ENCODE results near the gene CCHCR1.
"Not testable (repeated sequence)": the region's sequence is repeated elsewhere in the genome, so short reads cannot be mapped to it uniquely, and the experiment has no call there.

Gene CCHCR1, protein sequence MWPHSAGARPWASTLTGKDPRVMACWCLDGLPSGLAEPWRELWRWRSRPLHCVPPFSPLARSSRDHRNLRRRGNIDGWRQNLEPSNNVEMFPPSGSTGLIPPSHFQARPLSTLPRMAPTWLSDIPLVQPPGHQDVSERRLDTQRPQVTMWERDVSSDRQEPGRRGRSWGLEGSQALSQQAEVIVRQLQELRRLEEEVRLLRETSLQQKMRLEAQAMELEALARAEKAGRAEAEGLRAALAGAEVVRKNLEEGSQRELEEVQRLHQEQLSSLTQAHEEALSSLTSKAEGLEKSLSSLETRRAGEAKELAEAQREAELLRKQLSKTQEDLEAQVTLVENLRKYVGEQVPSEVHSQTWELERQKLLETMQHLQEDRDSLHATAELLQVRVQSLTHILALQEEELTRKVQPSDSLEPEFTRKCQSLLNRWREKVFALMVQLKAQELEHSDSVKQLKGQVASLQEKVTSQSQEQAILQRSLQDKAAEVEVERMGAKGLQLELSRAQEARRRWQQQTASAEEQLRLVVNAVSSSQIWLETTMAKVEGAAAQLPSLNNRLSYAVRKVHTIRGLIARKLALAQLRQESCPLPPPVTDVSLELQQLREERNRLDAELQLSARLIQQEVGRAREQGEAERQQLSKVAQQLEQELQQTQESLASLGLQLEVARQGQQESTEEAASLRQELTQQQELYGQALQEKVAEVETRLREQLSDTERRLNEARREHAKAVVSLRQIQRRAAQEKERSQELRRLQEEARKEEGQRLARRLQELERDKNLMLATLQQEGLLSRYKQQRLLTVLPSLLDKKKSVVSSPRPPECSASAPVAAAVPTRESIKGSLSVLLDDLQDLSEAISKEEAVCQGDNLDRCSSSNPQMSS

DNA sequence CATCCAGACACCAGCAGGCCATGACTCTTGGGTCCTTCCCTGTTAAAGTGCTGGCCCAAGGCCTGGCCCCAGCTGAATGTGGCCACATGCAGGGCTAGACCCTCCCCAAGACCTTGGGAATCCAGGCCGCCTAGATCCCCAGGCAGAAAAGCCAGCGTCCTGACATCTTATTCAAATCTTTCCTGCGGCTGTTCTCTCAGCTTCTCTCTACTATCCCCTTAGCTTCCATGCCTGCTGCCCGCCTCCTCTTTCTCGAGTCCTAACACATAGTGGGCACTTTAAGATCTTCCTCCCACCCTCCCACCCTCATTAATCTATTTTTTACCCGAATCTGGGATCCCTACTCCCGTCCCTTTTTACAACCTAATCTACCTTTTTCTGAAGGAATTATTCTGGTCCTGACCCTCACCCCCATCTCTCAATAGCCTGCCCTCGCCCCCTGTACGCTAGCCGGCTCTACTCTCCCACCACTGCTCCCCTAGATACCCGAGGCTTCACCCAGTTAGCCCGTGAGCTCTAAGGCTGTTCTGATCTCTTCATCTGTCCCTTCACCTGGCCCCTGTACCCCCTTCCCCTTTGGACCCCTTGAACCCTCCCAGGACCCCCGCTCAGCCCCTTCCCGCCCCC is at the start of gene CCHCR1:
Gene CCHCR1 (minus strand): TSS at position 290 of the 627 bp plus-strand sequence. CDS start 202 bp downstream, at position 88.
- DNase-seq, result no peak

DNA sequence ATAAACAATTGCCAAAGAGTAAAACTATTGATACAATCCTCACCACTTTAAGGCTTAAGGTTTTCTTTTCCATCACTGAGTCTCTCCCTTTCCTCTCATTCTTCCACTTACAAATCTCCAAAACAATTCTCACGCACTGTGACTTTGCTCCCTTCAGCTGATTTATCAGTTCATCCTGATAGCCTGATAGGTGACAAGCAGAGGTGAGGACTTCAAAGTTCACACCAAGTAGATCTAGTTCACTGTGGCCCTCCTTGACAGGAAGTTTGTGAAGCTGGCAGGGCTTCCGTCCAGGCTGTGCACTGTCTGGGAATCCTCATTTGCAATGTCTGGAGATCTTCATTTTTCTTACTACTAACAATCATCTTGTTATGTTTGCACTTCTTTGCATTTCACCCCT is 48.0 kb upstream of the CCHCR1 start:
- DNase-seq, result no peak

DNA sequence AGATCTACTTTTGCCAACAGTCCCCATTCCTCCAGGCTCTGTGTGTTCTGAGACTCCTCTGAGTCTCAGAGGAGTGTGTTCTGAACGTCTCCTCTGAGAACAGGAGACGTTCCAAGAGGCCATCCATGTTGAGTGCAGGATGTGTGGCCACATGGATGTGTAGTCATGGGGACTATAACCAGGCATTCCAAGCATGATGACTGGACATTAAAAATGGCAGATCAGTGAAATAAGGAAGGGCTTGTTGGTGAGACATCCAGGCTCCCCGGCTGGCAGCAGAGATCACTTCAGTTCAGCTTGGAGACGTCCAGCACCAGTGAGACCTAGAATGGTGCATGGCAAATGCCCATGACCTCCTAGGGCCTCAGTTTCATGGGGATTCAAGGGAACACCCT is 47.1 kb upstream of the CCHCR1 start:
- no peak for DNase-seq

DNA sequence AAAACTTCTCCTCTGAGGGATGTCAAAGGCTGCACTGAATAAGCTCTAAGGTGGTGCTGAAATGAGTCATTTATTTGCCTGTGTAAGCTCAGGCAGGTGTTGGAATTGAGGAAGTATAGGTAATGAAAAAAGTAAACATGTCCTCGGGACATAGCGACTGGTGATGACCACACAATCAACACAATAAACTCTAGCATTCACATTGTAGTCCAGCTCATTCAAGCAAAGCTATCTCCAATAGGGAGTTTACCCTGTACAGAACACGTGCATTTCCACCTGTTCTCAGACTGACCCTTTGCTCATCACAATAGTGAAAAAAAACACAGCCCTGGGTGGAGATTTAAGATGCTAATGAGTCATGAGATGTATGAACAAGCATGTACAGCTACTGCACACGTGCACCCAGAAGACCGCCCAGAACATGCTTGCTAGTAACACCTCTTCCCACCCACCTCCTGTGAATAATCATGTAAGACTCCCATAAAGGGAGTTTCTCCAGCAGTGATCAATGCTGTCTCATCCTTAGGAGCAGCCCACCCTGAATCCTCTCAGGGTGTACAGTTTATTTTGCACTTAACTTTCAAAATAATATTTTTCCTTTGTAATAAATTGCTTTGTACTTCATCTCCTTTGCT is 45.9 kb upstream of the CCHCR1 start:
- DNase-seq, result peak; percentile 64

DNA sequence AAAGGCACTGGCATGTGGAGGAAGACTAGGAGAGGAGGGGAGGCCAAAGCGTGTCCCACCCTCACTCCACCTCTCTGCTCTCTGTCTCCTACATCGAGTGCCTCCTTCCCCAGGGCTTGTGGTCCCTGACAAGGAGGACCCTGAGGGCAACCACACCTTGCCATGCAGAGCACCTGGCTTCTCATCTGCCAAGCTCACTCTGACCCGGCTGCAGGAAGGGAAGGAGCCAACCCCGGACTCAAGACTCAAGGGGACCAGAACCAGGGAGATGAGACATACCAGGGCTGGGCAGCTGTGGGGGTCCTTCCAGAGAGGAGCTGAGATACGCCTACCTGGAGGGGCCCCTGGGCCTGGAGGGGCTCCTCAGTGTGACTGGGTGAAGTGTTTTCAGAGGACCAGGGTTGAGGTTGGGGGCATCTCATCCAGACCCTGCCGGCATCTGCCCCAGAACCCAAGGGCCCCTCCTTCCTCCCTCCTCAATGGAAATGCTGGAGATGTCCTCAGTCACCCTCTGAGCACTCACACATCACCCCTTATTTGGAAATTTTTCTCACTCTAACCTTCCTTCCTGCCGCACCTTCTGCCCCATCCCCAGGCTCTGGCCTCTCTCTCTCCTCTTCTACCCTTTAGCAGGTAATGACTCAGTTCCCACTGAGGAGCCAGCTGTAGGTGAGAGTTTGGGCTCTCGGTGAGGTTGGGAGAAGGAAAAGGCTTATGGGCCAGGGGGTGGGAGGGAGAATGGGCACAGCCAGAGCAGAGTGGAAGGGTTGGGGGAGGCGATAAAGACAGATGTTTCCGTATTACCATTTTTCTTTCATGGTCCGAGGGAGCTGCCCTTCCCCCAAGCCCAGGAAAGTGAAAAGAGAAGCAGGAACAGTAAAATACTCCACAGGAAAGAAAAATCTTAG is 44.9 kb upstream of the CCHCR1 start:
- no peak for DNase-seq

DNA sequence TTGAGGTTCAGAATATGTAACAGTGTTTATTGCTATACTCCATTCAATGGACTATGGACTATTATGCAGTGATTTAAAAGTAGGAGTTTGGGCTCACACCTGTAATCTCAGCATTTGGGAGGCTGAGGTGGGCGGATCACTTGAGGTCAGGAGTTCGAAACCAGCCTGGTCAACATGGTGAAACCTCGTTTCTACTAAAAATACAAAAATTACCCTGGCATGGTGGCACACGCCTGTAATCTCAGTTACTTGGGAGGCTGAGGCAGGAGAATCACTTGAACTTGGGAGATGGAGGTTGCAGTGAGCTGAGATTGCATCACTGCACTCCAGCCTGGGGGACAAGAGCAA is 41.5 kb upstream of the CCHCR1 start:
- DNase-seq, result not testable (repeated sequence)

DNA sequence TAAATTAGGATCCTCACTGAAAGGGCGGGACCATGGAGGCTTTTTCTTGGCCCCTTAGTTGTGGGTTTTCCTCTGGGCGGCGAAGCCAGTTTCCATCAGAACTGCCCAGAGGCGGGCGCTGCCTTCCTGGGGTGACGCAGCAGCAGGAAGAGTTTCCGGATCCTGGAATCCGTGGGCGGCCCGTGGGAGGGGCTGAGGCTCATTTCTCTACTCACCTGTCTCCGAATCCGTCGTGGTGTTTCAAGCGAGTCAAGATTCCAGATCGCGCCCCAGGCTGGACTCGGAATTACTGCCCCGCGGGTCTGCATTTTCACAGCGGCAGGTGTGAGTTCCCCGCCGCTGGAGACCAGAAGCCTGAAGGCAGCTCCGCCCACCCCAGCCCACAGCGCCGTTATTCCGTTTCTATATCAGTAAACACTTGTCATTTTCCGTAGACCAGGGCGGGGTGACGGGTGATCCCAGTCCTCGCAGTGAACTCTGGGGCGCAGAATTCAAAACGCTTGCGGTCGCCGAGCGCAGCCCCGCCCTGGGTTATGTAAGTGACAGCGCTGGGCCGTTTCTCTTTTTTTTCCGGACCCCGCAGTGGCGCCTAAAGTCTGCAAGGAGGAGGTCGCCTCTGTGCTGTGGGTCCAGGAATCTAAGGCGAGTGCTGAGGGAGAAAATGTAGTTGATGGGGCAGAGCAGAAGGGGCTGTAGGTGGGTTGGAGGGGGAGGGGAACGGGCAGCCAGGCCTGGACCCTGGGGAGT is 40.1 kb upstream of the CCHCR1 start:
- peak; percentile 92 for DNase-seq

DNA sequence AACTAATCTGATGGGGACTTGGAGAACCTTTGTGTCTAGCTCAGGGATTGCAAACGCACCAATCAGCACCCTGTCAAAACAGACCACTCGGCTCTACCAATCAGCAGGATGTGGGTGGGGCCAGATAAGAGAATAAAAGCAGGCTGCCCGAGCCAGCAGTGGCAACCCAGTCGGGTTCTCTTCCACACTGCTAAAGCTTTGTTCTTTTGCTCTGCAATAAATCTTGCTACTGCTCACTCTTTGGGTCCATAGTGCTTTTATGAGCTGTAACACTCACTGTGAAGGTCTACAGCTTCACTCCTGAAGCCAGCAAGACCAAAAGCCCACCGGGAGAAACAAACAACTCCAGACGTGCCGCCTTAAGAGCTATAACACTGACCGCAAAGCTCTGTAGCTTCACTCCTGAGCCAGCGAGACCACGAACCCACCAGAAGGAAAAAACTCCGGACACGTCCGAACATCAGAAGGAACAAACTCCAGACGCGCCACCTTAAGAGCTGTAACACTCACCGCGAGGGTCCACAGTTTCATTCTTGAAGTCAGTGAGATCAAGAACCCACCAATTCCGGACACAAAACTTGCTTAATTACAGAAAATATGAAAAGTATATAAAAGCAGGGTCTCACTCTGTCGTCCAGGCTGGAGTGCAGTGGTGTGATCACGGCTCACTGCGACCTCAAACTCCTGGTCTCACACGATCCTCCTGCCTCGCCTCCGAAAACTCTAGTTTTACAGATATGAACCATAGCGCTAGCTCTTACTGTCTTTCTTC is 38.8 kb upstream of the CCHCR1 start:
- not testable (repeated sequence) for DNase-seq

DNA sequence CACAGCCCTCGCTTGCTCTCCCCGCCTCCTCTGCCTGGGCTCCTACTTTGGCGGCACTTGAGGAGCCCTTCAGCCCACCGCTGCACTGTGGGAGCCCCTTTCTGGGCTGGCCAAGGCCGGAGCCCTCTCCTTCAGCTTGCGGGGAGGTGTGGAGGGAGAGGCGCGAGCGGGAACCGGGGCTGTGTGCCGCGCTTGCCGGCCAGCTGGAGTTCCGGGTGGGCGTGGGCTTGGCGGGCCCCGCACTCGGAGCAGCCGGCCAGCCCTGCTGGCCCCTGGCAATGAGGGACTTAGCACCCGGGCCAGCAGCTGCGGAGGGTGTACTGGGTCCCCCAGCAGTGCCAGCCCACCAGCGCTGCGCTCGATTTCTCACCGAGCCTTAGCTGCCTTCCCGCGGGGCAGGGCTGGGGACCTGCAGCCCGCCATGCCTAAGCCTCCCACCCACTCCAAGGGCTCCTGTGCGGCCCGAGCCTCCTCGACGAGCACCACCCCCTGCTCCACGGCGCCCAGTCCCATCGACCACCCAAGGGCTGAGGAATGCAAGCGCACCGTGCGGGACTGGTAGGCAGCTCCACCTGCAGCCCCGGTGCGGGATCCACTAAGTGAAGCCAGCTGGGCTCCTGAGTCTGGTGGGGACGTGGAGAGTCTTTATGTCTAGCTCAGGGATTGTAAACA is 37.8 kb upstream of the CCHCR1 start:
- DNase-seq, result not testable (repeated sequence)

DNA sequence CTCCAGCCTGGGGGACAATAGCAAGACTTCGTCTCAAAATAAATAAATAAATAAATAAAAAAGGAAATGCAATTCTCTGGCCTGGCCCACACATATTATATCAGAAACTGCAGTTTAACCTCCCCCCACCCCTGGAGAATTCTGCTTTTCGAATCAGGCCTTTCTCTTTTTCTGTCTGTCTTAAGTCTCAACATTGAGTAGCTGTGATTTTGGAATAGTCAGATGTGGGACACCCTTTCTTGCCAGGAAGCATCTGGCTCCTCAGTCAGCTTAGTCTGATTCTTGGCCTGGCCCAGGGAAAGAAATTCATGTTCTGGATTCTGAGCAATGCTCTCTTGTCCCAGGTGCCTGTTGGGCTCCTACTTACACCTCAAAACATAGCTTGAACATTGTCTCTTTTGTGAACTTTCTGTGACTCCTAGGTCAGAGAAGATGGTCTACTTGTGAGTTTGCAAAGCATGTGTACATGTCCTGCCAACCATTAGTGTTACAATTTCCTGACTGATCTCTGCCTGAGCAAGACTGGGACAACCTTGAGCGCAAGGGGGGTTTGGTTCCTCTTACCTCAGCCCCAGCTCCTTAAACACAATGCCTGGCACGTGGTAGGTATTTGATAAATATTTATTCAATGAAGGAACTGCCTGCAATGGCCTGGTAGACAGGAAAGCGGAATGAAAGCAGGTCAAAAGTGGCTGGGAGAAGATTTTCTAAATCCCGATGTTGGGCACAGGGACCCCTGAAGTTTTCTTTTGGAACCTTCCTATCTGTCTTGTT is 36.6 kb upstream of the CCHCR1 start:
- peak; percentile 18 for DNase-seq

DNA sequence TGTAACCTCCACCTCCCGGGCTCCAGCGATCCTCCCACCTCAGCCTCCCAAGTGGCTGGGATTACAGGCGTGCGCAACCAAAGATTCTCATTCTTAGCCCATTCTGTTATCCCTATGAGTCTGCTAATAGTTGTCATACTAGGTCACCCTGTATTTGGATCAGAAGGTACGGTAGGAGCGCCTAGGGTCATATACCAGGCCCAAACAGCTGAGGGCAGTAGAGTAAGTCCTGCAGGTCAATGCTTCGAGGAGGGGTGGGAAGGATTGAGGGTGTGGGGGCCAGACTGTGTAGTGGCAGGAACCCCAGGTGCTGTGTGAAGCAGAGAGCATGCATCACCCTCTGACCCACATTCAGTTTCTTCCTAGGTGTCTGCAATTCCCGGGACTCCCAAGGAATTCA is 35.6 kb upstream of the CCHCR1 start:
- DNase-seq, result no peak

DNA sequence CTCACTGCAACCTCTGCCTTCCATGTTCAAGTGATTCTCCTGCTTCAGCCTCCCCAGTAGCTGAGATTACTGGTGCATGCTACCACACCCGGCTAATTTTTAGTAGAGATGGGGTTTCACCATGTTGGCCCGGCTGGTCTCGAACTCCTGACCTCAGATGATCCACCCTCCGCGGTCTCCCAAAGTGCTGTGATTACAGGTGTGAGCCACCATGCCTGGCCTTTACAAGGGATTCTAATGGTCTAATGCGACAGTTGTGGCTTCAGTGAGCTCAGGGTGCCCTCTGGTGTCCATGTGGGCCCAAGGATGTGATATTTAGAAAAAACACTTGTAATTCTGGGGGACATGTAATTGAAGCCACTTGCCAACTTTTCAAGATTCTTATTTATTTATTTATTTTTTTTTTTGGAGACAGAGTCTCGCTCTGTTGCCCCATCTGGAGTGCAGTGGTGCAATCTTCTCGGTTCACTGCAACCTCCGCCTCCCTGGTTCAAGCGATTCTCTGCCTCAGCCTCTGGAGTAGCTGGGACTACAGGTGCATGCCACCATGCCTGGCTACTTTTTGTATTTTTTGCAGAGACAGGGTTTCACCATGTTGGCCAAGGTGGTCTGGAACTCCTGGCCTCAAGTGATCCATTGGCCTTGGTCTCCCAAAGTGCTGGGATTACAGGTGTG is 35.0 kb upstream of the CCHCR1 start:
- peak; percentile 67 for DNase-seq

DNA sequence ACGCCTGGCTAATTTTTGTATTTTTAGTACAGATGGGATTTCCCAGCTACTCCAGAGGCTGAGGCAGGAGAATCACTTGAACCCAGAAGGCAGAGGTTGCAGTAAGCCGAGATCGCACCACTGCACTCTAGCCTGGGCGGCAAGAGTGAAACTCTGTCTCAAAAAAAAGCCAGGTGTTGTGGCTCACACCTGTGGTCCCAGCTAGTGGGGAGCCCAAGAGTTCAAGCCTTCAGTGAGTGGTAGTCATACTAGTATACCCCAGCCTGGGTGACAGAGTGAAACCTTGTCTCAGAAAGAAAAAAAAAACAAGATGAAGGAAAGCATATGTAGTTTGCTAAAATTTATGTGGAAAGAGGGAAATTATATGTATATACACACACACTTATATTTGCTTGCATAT is 32.9 kb upstream of the CCHCR1 start:
- DNase-seq, result no peak

DNA sequence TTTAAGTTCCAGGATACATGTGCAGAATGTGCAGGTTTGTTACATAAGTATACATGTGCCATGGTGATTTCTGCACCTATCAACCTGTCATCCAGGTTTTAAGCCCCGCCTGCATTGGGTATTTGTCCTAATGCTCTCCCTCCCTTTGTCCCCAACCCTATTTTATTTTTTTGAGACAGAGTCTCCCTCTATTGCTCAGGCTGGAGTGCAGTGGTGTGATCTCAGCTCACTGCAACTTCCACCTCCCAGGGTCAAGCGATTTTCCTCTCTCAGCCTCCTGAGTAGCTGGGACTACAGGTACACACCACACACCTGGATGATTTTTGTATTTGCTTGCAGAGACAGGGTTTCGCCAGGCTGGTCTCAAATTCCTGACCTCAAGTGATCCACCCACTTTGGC is 31.6 kb upstream of the CCHCR1 start:
- not testable (repeated sequence) for DNase-seq

DNA sequence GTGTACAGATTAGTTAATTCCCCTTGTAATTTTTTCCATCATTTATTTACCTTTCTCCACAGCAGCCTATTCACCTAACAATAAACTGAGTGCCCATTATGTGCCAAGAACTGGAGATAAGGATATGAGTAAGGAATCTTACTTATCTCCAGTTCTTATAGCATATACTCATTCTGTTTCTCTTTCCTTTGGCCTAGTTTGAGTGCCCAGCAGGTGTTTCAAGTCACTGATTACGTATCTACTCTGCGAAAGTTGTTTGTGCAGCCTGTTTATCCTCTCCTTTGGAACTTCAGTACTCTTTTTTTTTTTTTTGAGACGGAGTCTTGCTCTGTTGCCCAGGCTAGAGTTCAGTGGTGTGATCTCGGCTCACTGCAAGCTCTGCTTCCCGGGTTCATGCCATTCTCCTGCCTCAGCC is 30.2 kb upstream of the CCHCR1 start:
- DNase-seq, result no peak

DNA sequence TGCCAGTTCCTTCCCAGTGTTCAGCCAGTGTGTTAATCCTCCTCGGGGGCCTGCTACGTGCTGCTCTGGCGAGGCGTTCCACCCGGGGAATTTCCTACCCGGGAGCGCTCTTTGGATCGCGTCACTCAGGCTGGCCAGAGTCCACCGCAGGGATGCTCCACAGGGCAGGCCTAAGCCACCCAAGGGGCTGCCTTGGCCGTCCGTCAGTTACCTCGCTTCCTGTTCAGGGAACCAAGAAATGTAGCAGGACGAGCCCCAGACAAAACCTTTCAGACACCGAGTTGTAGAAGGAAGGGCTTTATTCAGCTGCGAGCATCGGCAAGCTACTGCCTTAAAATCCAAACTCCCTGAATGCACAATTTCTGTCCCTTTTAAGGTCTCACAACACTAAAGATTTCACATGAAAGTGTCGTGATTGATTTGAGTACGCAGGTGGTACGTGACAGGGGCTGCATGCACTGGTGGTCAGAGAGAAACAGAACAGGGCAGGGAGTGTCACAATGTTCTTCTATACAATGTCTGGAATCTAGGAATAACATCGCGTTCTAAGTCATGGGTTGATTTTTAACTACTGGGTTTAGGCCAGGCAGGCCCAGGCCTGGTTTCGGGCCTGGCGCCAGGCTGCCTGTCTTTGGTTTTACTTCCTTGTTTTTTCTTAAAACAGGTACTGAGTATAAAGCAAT is 28.6 kb upstream of the CCHCR1 start:
- DNase-seq, result no peak

DNA sequence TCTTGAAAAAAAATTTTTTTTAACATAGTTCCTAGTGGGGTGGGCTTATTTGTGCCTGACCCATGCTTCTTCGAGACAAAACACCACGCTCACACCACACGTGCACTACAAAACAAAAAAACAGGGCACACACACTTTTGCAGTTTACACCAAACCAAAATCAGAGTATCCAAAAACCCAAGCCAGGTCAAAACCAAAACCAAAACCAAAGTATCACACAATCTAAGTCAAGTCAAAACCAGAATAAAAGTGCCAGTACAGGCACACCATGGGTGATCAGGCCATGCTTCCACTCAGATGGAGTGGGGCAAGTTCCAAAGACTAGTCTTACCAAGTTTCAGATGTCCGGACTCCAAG is 28.1 kb upstream of the CCHCR1 start:
- DNase-seq, result not testable (repeated sequence)

DNA sequence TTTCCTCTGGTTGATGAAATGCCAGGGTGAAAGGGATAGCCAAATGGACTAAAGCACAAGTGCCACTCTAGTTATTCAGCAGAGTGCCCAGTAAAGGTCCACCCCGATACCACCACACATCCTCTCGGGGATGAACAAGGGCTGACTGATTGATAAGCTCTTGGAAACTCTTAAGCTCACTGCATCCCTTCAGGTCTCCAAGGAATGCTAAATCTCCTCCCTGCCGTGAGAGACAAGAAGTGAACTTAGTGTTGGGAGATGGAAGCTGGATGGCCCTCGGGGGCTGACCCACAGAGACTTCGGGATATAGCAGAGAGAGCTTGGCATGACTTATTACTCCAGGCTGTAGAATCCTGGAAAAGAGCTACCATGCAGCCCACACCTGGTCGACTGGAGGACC is 26.3 kb upstream of the CCHCR1 start:
- DNase-seq, result not testable (repeated sequence)
